ENCODE data around the gene PCDH15. TPM values are rescaled to one million over a fixed set of nuclear protein-coding genes. Genes with fewer than 3 reads are reported as not detected.

The PCDH15 gene
- polyA plus RNA-seq, 1 of the 3 experiments (the other 2 are of a cell fraction) = 0.03 TPM

GRCh38 chr10:54826994-54827560 is 26.0 kb upstream of the PCDH15 start:
- Histone ChIP-seq H3F3A (replicated peaks; ENCODE audit: insufficient read depth) (no peaks in the 10 kb centered on the region), H3K36me3 (replicated peaks in 1 of 2; ENCODE audit: control insufficient read depth in 1 of 2, insufficient read depth in 2 of 2, low read length in 1 of 2) (no peaks in the 10 kb centered on the region), H3K4me2 (no peak overlapping the region), H3K9ac (no peak overlapping the region), H3K4me3 (ENCODE audit: low read depth in 2 of 2, low read length in 1 of 2) (no peak overlapping the region), H3K9me2 (no peaks in the 10 kb centered on the region), H3K4me1 (ENCODE audit: control insufficient read depth in 1 of 2, insufficient read depth in 2 of 2, low read depth in 1 of 2, low read length in 1 of 2) (no peaks in the 10 kb centered on the region; a peak in 1 of 4 replicates), H3K9me3 (no peaks in the 10 kb centered on the region; the same call in 1 of the 2 replicates), H2AFZ (ENCODE audit: low read depth) (no peak overlapping the region), H3K79me2 (ENCODE audit: insufficient read depth) (no peaks in the 10 kb centered on the region), H3K27ac (ENCODE audit: low read depth in 2 of 2, low read length in 1 of 2) (no peak overlapping the region), H3K27me3 (ENCODE audit: insufficient read depth) (no peaks in the 10 kb centered on the region), H4K20me1 (ENCODE audit: insufficient read depth) (no peaks in the 10 kb centered on the region)
- 27% methylated on average over 1 of the region's 1 CpG for WGBS (ENCODE audit: low lambda C conversion rate)
- TF ChIP-seq IRF3 (IDR thresholded peaks at IDR 0.05; ENCODE audit: low read depth, low read length) (no peak), TCF12 (IDR thresholded peaks at IDR 0.05) (no peak), SMC3 (IDR thresholded peaks at IDR 0.05; ENCODE audit: low read depth, low read length) (no peak)
- ChIA-PET POLR2A (no interaction called here), CTCF (interaction anchor here (1.6 kb wide), 1 partner anchor 26 kb away, joined by 4 read pairs; the partner anchor contains the start of gene PCDH15)
- DNase-seq = no peak

- H2AFZ ChIP-seq (ENCODE audit: low read depth) = no peak overlapping the region
- H3F3A ChIP-seq (replicated peaks; ENCODE audit: insufficient read depth) = no peaks in the 10 kb centered on the region
- no peak overlapping the region for H3K9ac ChIP-seq
- H3K27ac ChIP-seq (ENCODE audit: low read depth in 2 of 2, low read length in 1 of 2) = no peak overlapping the region
- no peaks in the 10 kb centered on the region for H4K20me1 ChIP-seq (ENCODE audit: insufficient read depth)
- H3K4me3 ChIP-seq (ENCODE audit: low read depth in 2 of 2, low read length in 1 of 2) = no peak overlapping the region
- H3K9me3 ChIP-seq = no peaks in the 10 kb centered on the region
- no peaks in the 10 kb centered on the region for H3K79me2 ChIP-seq (ENCODE audit: insufficient read depth)
- H3K27me3 ChIP-seq (ENCODE audit: insufficient read depth) = no peaks in the 10 kb centered on the region
- WGBS (ENCODE audit: low lambda C conversion rate) = 41% methylated on average over 2 of the region's 2 CpGs
- TF ChIP-seq USF1 (IDR thresholded peaks at IDR 0.05; ENCODE audit: borderline replicate concordance, low read depth) (no peak), SMC3 (IDR thresholded peaks at IDR 0.05; ENCODE audit: low read depth, low read length) (no peak), EZH2phosphoT487 (IDR thresholded peaks at IDR 0.05; ENCODE audit: borderline replicate concordance, low read depth) (no peak), GABPA (IDR thresholded peaks at IDR 0.05; ENCODE audit: low read depth) (no peak), CHD2 (IDR thresholded peaks at IDR 0.05; ENCODE audit: low read length, partially characterized antibody) (no peak), SIN3A (IDR thresholded peaks at IDR 0.05; ENCODE audit: borderline replicate concordance, low read depth, low read length) (no peak), FOSL2 (IDR thresholded peaks at IDR 0.05; ENCODE audit: borderline replicate concordance, low read depth) (no peak), REST (IDR thresholded peaks at IDR 0.05; ENCODE audit: low read depth, low read length) (no peak), USF2 (IDR thresholded peaks at IDR 0.05; ENCODE audit: borderline replicate concordance, low read depth, low read length) (no peak), IRF3 (IDR thresholded peaks at IDR 0.05; ENCODE audit: low read depth, low read length) (no peak), RFX5 (IDR thresholded peaks at IDR 0.05; ENCODE audit: low read length) (no peak), TCF12 (IDR thresholded peaks at IDR 0.05) (no peak)
- H3K36me3 ChIP-seq (replicated peaks in 1 of 2; ENCODE audit: control insufficient read depth in 1 of 2, insufficient read depth in 2 of 2, low read length in 1 of 2) = no peaks in the 10 kb centered on the region
- H3K9me2 ChIP-seq = no peaks in the 10 kb centered on the region
- no peak overlapping the region for H3K4me2 ChIP-seq
- ChIA-PET POLR2A (no interaction called here), CTCF (interaction anchor here (1.5 kb wide), 1 partner anchor 13 kb away, joined by 6 read pairs; no protein-coding TSS in a partner anchor)
- DNase-seq = no peak
- no peaks in the 10 kb centered on the region for H3K4me1 ChIP-seq (ENCODE audit: control insufficient read depth in 1 of 2, insufficient read depth in 2 of 2, low read depth in 1 of 2, low read length in 1 of 2)
These were observed 14.6 kb upstream of the PCDH15 start for GRCh38 chr10:54815583-54815982.
